GM23248 (cell line): Measurements from ENCODE around the gene EGFLAM. TPM values are rescaled to one million over a fixed set of nuclear protein-coding genes. Genes with fewer than 3 reads are reported as not detected.

Experiments used
- DNase-seq: peaks from one replicate; pipeline ENCODE4 v3.0.0-alpha.2; 2015
- H2AFZ ChIP-seq: fragments of 200-600 bp; sonication (generic); 2 replicates; pipeline ENCODE4 v1.6.1; 2016; ENCODE audit warnings: antibody characterized with exemption
- H3F3A ChIP-seq: fragments of 200-600 bp; sonication (generic); 2 replicates; pipeline ENCODE4 v1.6.1; 2016; ENCODE audit warnings: mild to moderate bottlenecking, antibody characterized with exemption, mixed run types; ENCODE audit not compliant: insufficient read depth
- H3K27ac ChIP-seq: fragments of 200-600 bp; sonication (generic); 2 replicates; pipeline ENCODE4 v1.5.1; 2016; ENCODE audit warnings: mild to moderate bottlenecking
- H3K27me3 ChIP-seq: fragments of 200-600 bp; sonication (generic); replicated peaks from 2 replicates; pipeline ENCODE4 v1.6.1; 2016; ENCODE audit warnings: mild to moderate bottlenecking; ENCODE audit not compliant: insufficient read depth
- H3K36me3 ChIP-seq: fragments of 200-600 bp; sonication (generic); 2 replicates; pipeline ENCODE4 v1.6.1; 2016; ENCODE audit warnings: low read depth, mild to moderate bottlenecking
- H3K4me1 ChIP-seq: fragments of 200-600 bp; sonication (generic); 2 replicates; pipeline ENCODE4 v1.6.1; 2016; ENCODE audit warnings: mild to moderate bottlenecking; ENCODE audit not compliant: insufficient read depth
- H3K4me2 ChIP-seq: fragments of 200-600 bp; sonication (generic); one replicate; pipeline ENCODE4 v1.6.1; 2016; ENCODE audit warnings: mild to moderate bottlenecking; ENCODE audit not compliant: unreplicated experiment
- H3K4me3 ChIP-seq: fragments of 200-600 bp; sonication (generic); 2 replicates; pipeline ENCODE4 v1.5.1; 2016; ENCODE audit warnings: mild to moderate bottlenecking
- H3K79me2 ChIP-seq: fragments of 200-600 bp; sonication (generic); 2 replicates; pipeline ENCODE4 v1.6.1; 2016; ENCODE audit warnings: mild to moderate bottlenecking; ENCODE audit not compliant: insufficient read depth
- H3K9ac ChIP-seq: fragments of 200-600 bp; sonication (generic); 2 replicates; pipeline ENCODE4 v1.6.1; 2016; ENCODE audit warnings: mild to moderate bottlenecking
- H3K9me2 ChIP-seq: fragments of 200-600 bp; sonication (generic); 2 replicates; pipeline ENCODE4 v1.6.1; 2016; ENCODE audit warnings: mixed run types, mild to moderate bottlenecking, moderate library complexity; ENCODE audit not compliant: insufficient read depth
- H3K9me3 ChIP-seq: fragments of 200-600 bp; sonication (generic); one replicate; pipeline ENCODE4 v1.6.1; 2017; ENCODE audit warnings: low read depth
- H4K20me1 ChIP-seq: fragments of 200-600 bp; sonication (generic); 2 replicates; pipeline ENCODE4 v1.6.0; 2016; ENCODE audit not compliant: insufficient read depth
- EZH2 ChIP-seq: fragments of 200-600 bp; sonication (generic); IDR thresholded peaks from 2 replicates; pipeline ENCODE4 v1.6.1; 2018; ENCODE audit warnings: antibody characterized with exemption, mild to moderate bottlenecking; ENCODE audit not compliant: insufficient read depth, poor library complexity, severe bottlenecking
- EZH2phosphoT487 ChIP-seq: fragments of 200-600 bp; sonication (generic); IDR thresholded peaks from 2 replicates; pipeline ENCODE4 v1.6.1; 2018; ENCODE audit warnings: antibody characterized with exemption, moderate library complexity, mild to moderate bottlenecking, low read depth; ENCODE audit not compliant: insufficient read depth
- WGBS, 2 experiments: methylation state at CpG; one replicate each; pipeline ENCODE4 v1.1.6; 2015 to 2017; ENCODE audit warnings: low lambda C conversion rate in 2 of 2, low coverage in 1 of 2; ENCODE audit errors: missing lambda C conversion rate in 2 of 2; 5-methylcytosine and 5-hydroxymethylcytosine counted together
- in situ Hi-C: fragments of 300-500 bp; cut with MboI; formaldehyde crosslinking; loops from 2 replicates; pipeline ENCODE4 v1.15.0; 2020
- polyA plus RNA-seq: library from polyadenylated mRNA; unstranded; fragments of >200 nt; fragmentation: Nextera tagmentation; extraction: Ambion mirVana; gene quantifications from 2 replicates; pipeline ENCODE4 v1.2.1, GENCODE V29; 2016
- total RNA-seq: library from RNA; depleted of rRNA; stranded (reverse); fragments of >200 nt; shearing (Covaris generic); gene quantifications from 2 replicates; pipeline ENCODE4 v1.2.3, GENCODE V29; 2014

The EGFLAM gene
- total and polyA plus RNA-seq, 2 experiments from 2014 or later = not detected

DNA sequence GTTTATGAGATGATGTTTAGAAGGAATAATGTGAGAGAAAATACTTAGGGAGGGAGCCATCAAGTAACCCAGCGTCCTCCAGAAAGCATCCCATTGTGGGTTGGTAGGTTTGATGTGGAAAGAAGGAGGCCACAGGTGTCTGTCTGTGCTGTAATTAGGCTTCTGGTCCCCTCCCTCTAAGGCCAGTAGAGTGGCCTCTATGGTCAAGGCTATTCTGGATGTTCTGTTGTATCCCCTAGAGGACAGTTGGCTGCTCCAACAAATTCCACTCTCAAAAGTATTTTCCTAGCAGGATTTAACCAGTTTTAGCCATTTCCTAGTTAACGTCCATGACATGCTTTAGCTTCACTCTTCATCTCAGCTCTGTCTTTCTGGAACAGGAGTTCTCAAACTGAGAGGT, 106.5 kb downstream of the EGFLAM start:
- no peak for TF ChIP-seq EZH2
- TF ChIP-seq EZH2phosphoT487 = no peak
- H3K9ac ChIP-seq = no peak overlapping the region
- no peaks in the 10 kb centered on the region for H3K4me1 ChIP-seq
- WGBS, 2 experiments = 32 to 35% methylated on average over 2 of the region's 2 CpGs
- H3K4me3 ChIP-seq = no peak overlapping the region
- H3F3A ChIP-seq = no peaks in the 10 kb centered on the region
- no peak overlapping the region for H3K27ac ChIP-seq
- no peak for DNase-seq
- no peaks in the 10 kb centered on the region for H3K79me2 ChIP-seq
- no peaks in the 10 kb centered on the region for H3K9me3 ChIP-seq
- no peaks in the 10 kb centered on the region for H3K9me2 ChIP-seq
- H2AFZ ChIP-seq = no peak overlapping the region
- H4K20me1 ChIP-seq = no peaks in the 10 kb centered on the region
- peaks cover 29% of the 10 kb centered on the region for H3K27me3 ChIP-seq
- in situ Hi-C loops = no loop called here
- H3K4me2 ChIP-seq = no peak overlapping the region
- no peaks in the 10 kb centered on the region for H3K36me3 ChIP-seq

DNA sequence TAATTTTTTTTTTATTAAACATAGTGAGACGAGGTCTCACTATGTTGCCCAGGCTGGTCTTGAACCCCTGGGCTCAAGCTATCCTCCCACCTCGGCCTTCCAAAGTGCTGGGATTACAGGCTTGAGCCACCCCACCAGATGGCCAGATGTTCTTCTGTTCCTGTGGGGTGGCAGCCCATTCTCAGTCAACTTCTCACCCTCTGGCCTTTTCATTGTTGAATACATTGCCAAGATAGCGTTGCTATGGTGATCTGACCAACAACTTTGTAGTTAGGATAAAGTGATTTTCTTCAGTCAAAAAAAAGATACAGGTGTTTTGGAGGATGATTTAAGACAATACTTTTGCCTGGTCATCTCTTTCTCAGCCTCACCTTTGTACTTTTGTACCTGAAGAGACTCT, 109.1 kb downstream of the EGFLAM start:
- Histone ChIP-seq H3K9ac (no peak overlapping the region), H3K27ac (no peak overlapping the region), H3K27me3 (peaks cover 31% of the 10 kb centered on the region)

DNA sequence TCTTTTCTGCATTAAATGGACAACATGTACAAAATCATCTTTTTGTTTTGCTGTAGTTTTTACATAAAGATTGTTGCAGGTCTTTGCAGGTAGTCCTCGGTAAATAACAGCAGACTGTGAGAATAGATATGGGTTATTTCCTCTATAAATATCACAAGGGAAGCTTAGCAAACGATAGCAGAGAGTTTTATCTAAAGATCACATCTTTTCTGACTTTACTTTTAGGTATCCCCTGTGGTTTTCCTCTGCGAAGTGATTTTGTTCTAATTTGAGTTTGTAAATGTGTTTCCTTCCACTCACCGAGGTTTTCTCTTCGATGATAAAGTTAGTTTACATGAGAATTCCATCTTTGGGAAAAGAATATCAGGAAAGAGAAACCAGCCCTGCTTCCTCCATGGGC, 109.6 kb downstream of the EGFLAM start:
- Histone ChIP-seq H3K4me3 (no peak overlapping the region), H3K27me3 (peaks cover 30% of the 10 kb centered on the region), H3K4me1 (no peaks in the 10 kb centered on the region), H3K9ac (no peak overlapping the region), H3K27ac (no peak overlapping the region), H3K79me2 (no peaks in the 10 kb centered on the region), H3K9me2 (no peaks in the 10 kb centered on the region), H3K4me2 (no peak overlapping the region), H3K36me3 (no peaks in the 10 kb centered on the region), H3K9me3 (no peaks in the 10 kb centered on the region), H3F3A (no peaks in the 10 kb centered on the region), H4K20me1 (no peaks in the 10 kb centered on the region), H2AFZ (no peak overlapping the region)
- no peak for DNase-seq
- WGBS, 2 experiments = 49 to 62% methylated on average over 5 of the region's 5 CpGs
- TF ChIP-seq EZH2 (no peak), EZH2phosphoT487 (no peak)
- in situ Hi-C loops = no loop called here

More for the DNA sequence above, 109.1 kb downstream of the EGFLAM start:
- Histone ChIP-seq H3K4me2 (no peak overlapping the region), H3F3A (no peaks in the 10 kb centered on the region), H4K20me1 (no peaks in the 10 kb centered on the region), H3K4me1 (no peaks in the 10 kb centered on the region), H3K9me2 (no peaks in the 10 kb centered on the region), H3K79me2 (no peaks in the 10 kb centered on the region), H3K36me3 (no peaks in the 10 kb centered on the region), H3K4me3 (no peak overlapping the region), H3K9me3 (no peaks in the 10 kb centered on the region), H2AFZ (no peak overlapping the region)
- no peak for DNase-seq
- no peak for TF ChIP-seq EZH2
- no peak for TF ChIP-seq EZH2phosphoT487
- 37 to 58% methylated on average over 3 of the region's 3 CpGs for WGBS, 2 experiments
- in situ Hi-C loops = no loop called here

DNA sequence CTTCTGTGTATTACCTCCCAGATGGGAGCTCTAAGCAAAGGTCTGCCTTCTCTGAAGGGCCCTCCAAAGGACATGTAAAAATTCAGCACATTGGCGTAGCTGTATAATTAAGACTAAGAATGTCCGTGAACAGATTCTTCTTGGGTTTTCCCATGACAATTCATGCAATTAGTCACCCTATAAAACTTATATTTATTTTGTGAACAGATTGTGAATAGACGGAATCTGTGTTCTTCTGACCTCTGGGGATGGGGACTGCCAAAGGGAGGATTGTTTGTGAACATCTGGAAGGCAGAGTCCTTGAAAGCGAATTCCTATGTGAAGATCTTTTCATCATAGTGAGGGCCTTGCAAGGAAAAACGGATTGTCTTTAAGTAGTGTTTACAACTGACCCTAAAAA, 111.3 kb downstream of the EGFLAM start:
- H3K4me1 ChIP-seq = no peaks in the 10 kb centered on the region
- H3K9me2 ChIP-seq = no peaks in the 10 kb centered on the region
- no peak overlapping the region for H3K27ac ChIP-seq
- H3K4me3 ChIP-seq = no peak overlapping the region
- H4K20me1 ChIP-seq = no peaks in the 10 kb centered on the region
- H3K9ac ChIP-seq = no peak overlapping the region
- H3K79me2 ChIP-seq = no peaks in the 10 kb centered on the region
- no peak for DNase-seq
- WGBS, 2 experiments = 19 to 22% methylated on average over 5 of the region's 5 CpGs
- H3F3A ChIP-seq = no peaks in the 10 kb centered on the region
- H3K36me3 ChIP-seq = no peaks in the 10 kb centered on the region
- H3K9me3 ChIP-seq = no peaks in the 10 kb centered on the region
- H2AFZ ChIP-seq = no peak overlapping the region
- H3K4me2 ChIP-seq = no peak overlapping the region
- H3K27me3 ChIP-seq = peaks cover 35% of the 10 kb centered on the region
- TF ChIP-seq EZH2phosphoT487 = no peak
- TF ChIP-seq EZH2 = no peak
- in situ Hi-C loops = no loop called here
